Measurements from ENCODE around the gene OR5C1. TPM values are rescaled to one million over a fixed set of nuclear protein-coding genes. Genes with fewer than 3 reads are reported as not detected.
"Not testable (repeated sequence)": the region's sequence is repeated elsewhere in the genome, so short reads cannot be mapped to it uniquely, and the experiment has no call there.

Gene OR5C1
- total RNA-seq, 1 donor from 2014 or later, result not detected

DNA sequence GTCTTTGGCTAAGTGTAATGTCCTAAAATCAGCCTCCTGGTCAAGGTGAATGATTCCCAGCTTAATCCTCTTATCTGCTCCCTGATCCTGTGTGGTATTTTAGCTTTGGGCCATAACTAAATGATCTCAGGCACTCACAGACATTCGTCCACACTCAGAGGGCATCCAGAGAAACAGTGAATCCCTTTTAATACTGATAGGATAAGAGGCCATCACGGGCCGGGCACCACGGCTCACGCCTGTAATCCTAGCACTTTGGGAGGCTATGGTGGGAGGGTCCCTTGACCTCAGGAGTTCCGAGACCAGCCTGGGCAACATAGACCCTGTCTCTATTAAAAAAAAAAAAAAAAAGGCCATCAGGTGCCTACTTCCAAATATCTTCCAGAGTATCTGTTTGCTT, 33.3 kb downstream of the OR5C1 start:
- Histone ChIP-seq H3K36me3 (ENCODE audit: control insufficient read depth, insufficient read depth, low read length) (peaks cover 2% of the 10 kb centered on the region), H3K27me3 (ENCODE audit: control insufficient read depth, insufficient read depth, low read length) (no peaks in the 10 kb centered on the region)
- TF ChIP-seq, protein P1, sequence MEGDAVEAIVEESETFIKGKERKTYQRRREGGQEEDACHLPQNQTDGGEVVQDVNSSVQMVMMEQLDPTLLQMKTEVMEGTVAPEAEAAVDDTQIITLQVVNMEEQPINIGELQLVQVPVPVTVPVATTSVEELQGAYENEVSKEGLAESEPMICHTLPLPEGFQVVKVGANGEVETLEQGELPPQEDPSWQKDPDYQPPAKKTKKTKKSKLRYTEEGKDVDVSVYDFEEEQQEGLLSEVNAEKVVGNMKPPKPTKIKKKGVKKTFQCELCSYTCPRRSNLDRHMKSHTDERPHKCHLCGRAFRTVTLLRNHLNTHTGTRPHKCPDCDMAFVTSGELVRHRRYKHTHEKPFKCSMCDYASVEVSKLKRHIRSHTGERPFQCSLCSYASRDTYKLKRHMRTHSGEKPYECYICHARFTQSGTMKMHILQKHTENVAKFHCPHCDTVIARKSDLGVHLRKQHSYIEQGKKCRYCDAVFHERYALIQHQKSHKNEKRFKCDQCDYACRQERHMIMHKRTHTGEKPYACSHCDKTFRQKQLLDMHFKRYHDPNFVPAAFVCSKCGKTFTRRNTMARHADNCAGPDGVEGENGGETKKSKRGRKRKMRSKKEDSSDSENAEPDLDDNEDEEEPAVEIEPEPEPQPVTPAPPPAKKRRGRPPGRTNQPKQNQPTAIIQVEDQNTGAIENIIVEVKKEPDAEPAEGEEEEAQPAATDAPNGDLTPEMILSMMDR (IDR thresholded peaks at IDR 0.05; ENCODE audit: insufficient read depth, low read length, poor library complexity, severe bottlenecking), result no peak

DNA sequence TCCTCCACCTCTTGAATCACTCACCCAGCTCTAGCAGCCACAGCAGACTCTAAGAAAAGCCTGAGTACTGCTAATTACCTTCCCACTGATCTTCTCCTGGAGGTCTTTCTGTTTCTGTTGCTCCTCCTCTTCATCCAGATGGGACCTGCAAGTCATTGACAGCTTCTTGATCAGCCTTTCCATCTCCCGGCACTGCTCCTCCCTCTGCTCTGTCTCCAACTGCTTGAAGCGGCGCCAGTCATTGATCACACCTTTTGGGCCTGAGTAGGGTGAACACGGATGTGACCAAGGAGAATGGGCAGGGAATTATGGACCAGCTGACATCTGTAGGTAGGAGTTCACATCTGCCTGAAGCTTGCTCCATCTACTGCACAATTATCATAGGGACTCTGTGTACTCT, 34.2 kb downstream of the OR5C1 start:
- Histone ChIP-seq H3K36me3 (ENCODE audit: control insufficient read depth, insufficient read depth, low read length) (peaks cover 2% of the 10 kb centered on the region), H3K4me3 (ENCODE audit: low read depth, low read length) (no peak overlapping the region), H3K27me3 (ENCODE audit: control insufficient read depth, insufficient read depth, low read length) (no peaks in the 10 kb centered on the region)
- no peak for DNase-seq (ENCODE audit: low read depth)
- TF ChIP-seq, protein P1 (IDR thresholded peaks at IDR 0.05; ENCODE audit: insufficient read depth, low read length, poor library complexity, severe bottlenecking), result no peak

More for the DNA sequence above, 33.3 kb downstream of the OR5C1 start:
- no peak for DNase-seq (ENCODE audit: low read depth)
- H3K4me3 ChIP-seq (ENCODE audit: low read depth, low read length), result no peak overlapping the region

DNA sequence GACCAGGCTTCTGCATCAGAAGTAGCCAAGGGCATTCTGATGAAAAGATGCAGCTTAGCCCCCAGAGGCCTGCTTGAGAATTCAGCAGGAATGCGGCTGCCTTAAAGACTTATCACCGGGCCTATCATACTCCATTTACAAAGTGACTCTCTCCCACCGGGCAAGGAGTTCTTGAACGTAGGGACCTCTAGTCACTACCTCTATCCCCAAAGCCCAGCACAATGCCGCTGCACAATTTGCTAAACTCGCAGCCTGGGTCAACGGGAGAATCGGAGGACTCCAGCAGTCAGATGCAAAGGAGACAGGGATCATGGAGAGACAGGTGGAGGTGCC, 39.0 kb downstream of the OR5C1 start:
- H3K4me3 ChIP-seq (ENCODE audit: low read depth, low read length), result peak overlapping the region; percentile 88
- no peak for DNase-seq (ENCODE audit: low read depth)
- TF ChIP-seq, protein P1 (IDR thresholded peaks at IDR 0.05; ENCODE audit: insufficient read depth, low read length, poor library complexity, severe bottlenecking), result no peak
- no peaks in the 10 kb centered on the region for H3K36me3 ChIP-seq (ENCODE audit: control insufficient read depth, insufficient read depth, low read length)
- no peaks in the 10 kb centered on the region for H3K27me3 ChIP-seq (ENCODE audit: control insufficient read depth, insufficient read depth, low read length)

DNA sequence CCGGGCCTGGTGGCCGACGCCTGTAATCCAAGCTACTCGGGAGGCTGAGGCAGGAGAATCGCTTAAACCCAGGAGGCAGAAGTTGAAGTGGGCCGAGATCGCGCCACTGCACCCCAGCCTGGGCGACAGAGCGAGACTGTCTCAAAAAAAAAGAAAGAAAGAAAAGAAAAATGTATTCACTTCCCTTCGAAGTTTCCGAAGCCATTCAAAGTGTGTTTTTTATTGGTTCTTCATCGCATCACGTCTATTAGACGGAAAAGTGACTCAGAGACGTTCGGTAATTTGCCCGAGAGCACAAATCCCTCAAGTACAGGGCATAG, 40.2 kb downstream of the OR5C1 start:
- not testable (repeated sequence) for H3K27me3 ChIP-seq (ENCODE audit: control insufficient read depth, insufficient read depth, low read length); DNase-seq (ENCODE audit: low read depth); H3K36me3 ChIP-seq (ENCODE audit: control insufficient read depth, insufficient read depth, low read length)
- peak overlapping the region; percentile 88 for H3K4me3 ChIP-seq (ENCODE audit: low read depth, low read length)

DNA sequence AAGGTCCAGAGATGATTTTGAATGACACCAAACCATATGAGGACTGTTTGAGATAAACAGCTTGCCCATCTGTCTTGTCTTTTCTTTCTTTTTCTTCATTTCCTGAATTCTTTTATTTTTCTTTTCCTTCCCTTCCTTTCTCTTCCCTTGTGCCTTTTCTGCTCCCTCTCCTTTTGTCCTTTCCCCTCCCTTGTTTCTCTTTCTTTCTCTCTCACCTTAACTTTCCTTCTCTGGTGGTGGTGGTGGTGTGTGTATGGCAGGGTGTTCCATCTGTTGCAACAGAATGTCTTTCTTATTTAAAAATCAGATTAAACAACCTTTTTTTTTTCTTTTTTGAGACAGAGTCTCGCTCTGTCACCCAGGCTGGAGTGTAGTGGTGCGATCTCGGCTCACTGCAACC, 43.5 kb downstream of the OR5C1 start:
- TF ChIP-seq, protein P1 (IDR thresholded peaks at IDR 0.05; ENCODE audit: insufficient read depth, low read length, poor library complexity, severe bottlenecking), result no peak
- no peaks in the 10 kb centered on the region for H3K27me3 ChIP-seq (ENCODE audit: control insufficient read depth, insufficient read depth, low read length)
- H3K36me3 ChIP-seq (ENCODE audit: control insufficient read depth, insufficient read depth, low read length), result no peaks in the 10 kb centered on the region
- DNase-seq (ENCODE audit: low read depth), result no peak
- H3K4me3 ChIP-seq (ENCODE audit: low read depth, low read length), result no peak overlapping the region

DNA sequence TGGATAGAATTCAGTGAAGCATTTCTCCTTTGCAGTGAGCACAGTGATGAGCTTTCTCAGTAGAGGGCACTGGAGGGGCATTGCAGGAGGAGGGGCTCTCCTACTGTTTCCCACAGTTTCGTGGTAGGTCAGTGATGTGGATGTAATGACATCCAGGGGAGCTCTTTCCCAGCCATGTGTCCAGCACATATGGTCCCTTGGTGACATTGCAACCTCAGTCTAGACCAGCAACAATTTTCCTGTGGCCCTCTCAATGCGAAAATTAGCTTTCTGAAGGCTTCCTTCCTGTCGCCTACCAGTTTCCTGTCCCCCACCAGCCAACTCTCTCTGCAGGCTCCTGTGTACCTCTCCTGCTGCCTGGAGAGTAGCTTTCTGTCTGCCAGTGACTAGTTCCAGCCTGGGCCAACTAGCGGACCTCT, 46.6 kb downstream of the OR5C1 start:
- Histone ChIP-seq H3K36me3 (ENCODE audit: control insufficient read depth, insufficient read depth, low read length) (no peaks in the 10 kb centered on the region), H3K27me3 (ENCODE audit: control insufficient read depth, insufficient read depth, low read length) (no peaks in the 10 kb centered on the region), H3K4me3 (ENCODE audit: low read depth, low read length) (no peak overlapping the region)
- TF ChIP-seq, protein P1 (IDR thresholded peaks at IDR 0.05; ENCODE audit: insufficient read depth, low read length, poor library complexity, severe bottlenecking), result no peak
- no peak for DNase-seq (ENCODE audit: low read depth)

All from kidney epithelial cell (primary cell).